ENCODE results near the gene KNDC1. TPM values are rescaled to one million over a fixed set of nuclear protein-coding genes. Genes with fewer than 3 reads are reported as not detected.

Gene KNDC1
- total and polyA plus RNA-seq, 2 of the 13 experiments (the other 11 are each of a cell fraction or from before 2014, with no cell fraction given): 0.69 TPM; not detected in 1

- ATAC-seq: no peak
- intact Hi-C loops (cut with micrococcal nuclease; ENCODE audit: unreplicated experiment): no loop called here
- Histone ChIP-seq H4K20me1 (ENCODE audit: insufficient read depth, low read length) (peaks cover 3% of the 10 kb centered on the region; the same call in 1 of the 2 replicates), H3K4me2 (ENCODE audit: low read depth, low read length) (no peak overlapping the region), H3K4me1 (ENCODE audit: insufficient read depth, low read length) (no peaks in the 10 kb centered on the region), H3K27me3 (ENCODE audit: control insufficient read depth in 1 of 2, insufficient read depth in 2 of 2, low read length in 2 of 2) (peaks cover 7 to 26% of the 10 kb centered on the region in 2 experiments; a peak in 4 of 5 replicates), H3K9ac (ENCODE audit: insufficient read depth, low read depth, low read length) (no peak overlapping the region), H3K27ac (ENCODE audit: extremely low read length, insufficient read depth, low read length) (no peak overlapping the region), H3K4me3 (replicated peaks in 1 of 3; ENCODE audit: insufficient read depth in 1 of 3, low read depth in 2 of 3, low read length in 3 of 3) (no peak overlapping the region), H3K9me3 (ENCODE audit: low read length) (no peaks in the 10 kb centered on the region), H3K36me3 (replicated peaks in 1 of 2; ENCODE audit: control insufficient read depth in 1 of 2, insufficient read depth in 2 of 2, low read length in 2 of 2) (no peaks in the 10 kb centered on the region), H2AFZ (ENCODE audit: low read length) (no peak overlapping the region), H3K79me2 (ENCODE audit: insufficient read depth, low read length) (no peaks in the 10 kb centered on the region)
- ChIA-PET CTCF (ENCODE audit: low intra/inter-chr PET ratio, low total read pairs) (no interaction called here), POLR2A (no interaction called here)
- no peak for TF ChIP-seq ZNF34 (CRISPR knock-in tag; IDR thresholded peaks at IDR 0.05; ENCODE audit: borderline replicate concordance)
- no peak for TF ChIP-seq CREBL2 (CRISPR knock-in tag; IDR thresholded peaks at IDR 0.05; ENCODE audit: borderline replicate concordance)
- TF ChIP-seq PAX8 (CRISPR knock-in tag; IDR thresholded peaks at IDR 0.05; ENCODE audit: borderline replicate concordance): no peak
- TF ChIP-seq ZNF770 (CRISPR knock-in tag; IDR thresholded peaks at IDR 0.05): no peak
- no peak for TF ChIP-seq ZFP62 (CRISPR knock-in tag; IDR thresholded peaks at IDR 0.05)
- TF ChIP-seq KAT7 (CRISPR knock-in tag; IDR thresholded peaks at IDR 0.05; ENCODE audit: borderline replicate concordance): no peak
- TF ChIP-seq ZNF318 (CRISPR knock-in tag; IDR thresholded peaks at IDR 0.05): no peak
- no peak for TF ChIP-seq ZNF101 (CRISPR knock-in tag; IDR thresholded peaks at IDR 0.05; ENCODE audit: borderline replicate concordance, low read depth)
- TF ChIP-seq TRIM22 (IDR thresholded peaks at IDR 0.05): no peak
- FAIRE-seq: no peak
- 30% methylated on average over 15 of the region's 39 CpGs for WGBS (ENCODE audit: low lambda C conversion rate)
- no peak for DNase-seq (ENCODE audit: low spot score)
- no TSS peak for BruUV-seq (replicated peaks)
- in situ Hi-C loops (cut with HindIII; ENCODE audit: extremely low pct_ligation_motif_present, low pct_unique_long_range_greater_than_20kb): loop anchor here (10.0 kb wide), 1 partner anchor 184 kb away; the partner anchor contains the start of gene CFAP46
Observed at GRCh38 chr10:133129071-133129858, 30.8 kb upstream of the KNDC1 start.

Measured in HepG2 (cell line).